IMR-90 (cell line): ENCODE data around the gene MCF2L2.

ENCODE experiments used
- BHLHE40 ChIP-seq: fragments of 150-350 bp; IDR thresholded peaks from 2 replicates; pipeline ENCODE4 v1.6.1; 2016; ENCODE audit warnings: mild to moderate bottlenecking, low read depth, low read length
- CTCF ChIP-seq: conservative IDR thresholded peaks from 2 replicates; pipeline ENCODE4 v1.5.1; 2012; ENCODE audit warnings: mild to moderate bottlenecking, low read depth, low read length, improper control_type of control experiment
- ELK1 ChIP-seq: fragments of 150-350 bp; IDR thresholded peaks from 2 replicates; pipeline ENCODE4 v1.6.1; 2016; ENCODE audit warnings: low read depth, mild to moderate bottlenecking, low read length, moderate library complexity, borderline replicate concordance
- MXI1 ChIP-seq: IDR thresholded peaks from 2 replicates; pipeline ENCODE4 v1.6.1; 2012; ENCODE audit warnings: low read depth, mild to moderate bottlenecking, low read length, moderate library complexity, borderline replicate concordance
- POLR2A ChIP-seq: IDR thresholded peaks from 2 replicates; pipeline ENCODE4 v1.6.1; 2012; ENCODE audit warnings: mild to moderate bottlenecking, low read depth, low read length
- RAD21 ChIP-seq: IDR thresholded peaks from 2 replicates; pipeline ENCODE4 v1.6.1; 2012; ENCODE audit warnings: low read length, improper control_type of control experiment
- RCOR1 ChIP-seq: IDR thresholded peaks from 2 replicates; pipeline ENCODE4 v1.6.1; 2012; ENCODE audit warnings: mild to moderate bottlenecking, low read length, improper control_type of control experiment; ENCODE audit not compliant: insufficient replicate concordance
- SMC3 ChIP-seq: fragments of 150-350 bp; IDR thresholded peaks from 2 replicates; pipeline ENCODE4 v1.6.1; 2016; ENCODE audit warnings: low read depth, mild to moderate bottlenecking, antibody characterized with exemption, low read length, moderate library complexity
- USF2 ChIP-seq: fragments of 150-350 bp; IDR thresholded peaks from 2 replicates; pipeline ENCODE4 v1.6.1; 2017; ENCODE audit warnings: mild to moderate bottlenecking, antibody characterized with exemption, low read length, low read depth

GRCh38 chr3:183195266-183195665, 233.2 kb downstream of the MCF2L2 start:
- TF ChIP-seq POLR2A (no peak), CTCF (no peak), RAD21 (no peak), SMC3 (no peak), USF2 (no peak), BHLHE40 (no peak), MXI1 (no peak), ELK1 (no peak), RCOR1 (no peak)
